ENCODE results near the gene C1QTNF8. TPM values are rescaled to one million over a fixed set of nuclear protein-coding genes. Genes with fewer than 3 reads are reported as not detected.
A peak's percentile ranks its signal among the peaks of the same experiment; 100 is the strongest.

Gene C1QTNF8
- total RNA-seq, 1 donor from 2014 or later: not detected

DNA sequence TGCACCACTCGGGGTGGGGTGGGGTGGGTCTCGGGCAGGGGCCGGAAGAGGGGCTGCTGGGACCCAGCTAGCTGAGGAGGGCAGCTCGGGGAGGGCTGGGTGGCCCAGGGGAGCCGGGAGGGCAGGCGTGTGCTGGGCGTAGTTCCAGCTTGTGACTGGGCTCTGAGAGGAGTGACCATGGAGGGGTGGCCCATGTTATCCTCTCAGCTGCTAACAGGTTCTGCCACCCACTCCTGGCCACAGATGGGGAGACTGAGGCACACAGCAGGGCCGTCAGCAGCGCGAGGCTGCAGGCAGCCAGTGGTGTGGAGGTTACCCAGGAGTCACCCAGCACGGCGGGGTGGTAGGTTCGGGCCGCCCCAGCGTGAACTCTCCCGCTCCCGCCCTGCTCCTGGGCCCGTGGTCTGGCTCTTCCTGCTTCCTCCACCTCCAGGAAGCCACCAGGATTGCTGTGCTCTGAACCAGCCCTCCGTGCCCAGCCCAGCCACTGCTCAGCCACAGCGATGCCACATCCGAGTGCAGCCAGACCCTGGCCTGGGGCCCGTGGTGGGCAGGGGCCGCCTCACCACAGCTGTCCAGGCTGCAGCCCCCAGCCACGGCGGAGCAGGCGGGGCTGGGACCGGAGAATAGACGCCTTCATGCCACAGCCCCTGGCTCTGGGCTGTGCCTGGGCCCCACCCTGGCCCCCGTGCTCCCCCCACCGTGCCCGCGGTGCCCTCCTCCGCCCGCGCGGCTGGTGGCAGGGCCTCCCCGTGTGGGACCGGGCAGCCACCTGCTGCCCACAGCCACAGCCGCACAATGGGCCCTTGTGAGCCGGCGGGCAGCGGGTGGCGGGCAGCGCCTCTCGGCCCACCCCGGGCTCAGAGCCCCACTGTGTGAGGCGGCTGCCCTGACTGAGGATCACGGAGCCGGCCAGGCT, 49.8 kb downstream of the C1QTNF8 start:
- DNase-seq (ENCODE audit: low spot score): no peak

DNA sequence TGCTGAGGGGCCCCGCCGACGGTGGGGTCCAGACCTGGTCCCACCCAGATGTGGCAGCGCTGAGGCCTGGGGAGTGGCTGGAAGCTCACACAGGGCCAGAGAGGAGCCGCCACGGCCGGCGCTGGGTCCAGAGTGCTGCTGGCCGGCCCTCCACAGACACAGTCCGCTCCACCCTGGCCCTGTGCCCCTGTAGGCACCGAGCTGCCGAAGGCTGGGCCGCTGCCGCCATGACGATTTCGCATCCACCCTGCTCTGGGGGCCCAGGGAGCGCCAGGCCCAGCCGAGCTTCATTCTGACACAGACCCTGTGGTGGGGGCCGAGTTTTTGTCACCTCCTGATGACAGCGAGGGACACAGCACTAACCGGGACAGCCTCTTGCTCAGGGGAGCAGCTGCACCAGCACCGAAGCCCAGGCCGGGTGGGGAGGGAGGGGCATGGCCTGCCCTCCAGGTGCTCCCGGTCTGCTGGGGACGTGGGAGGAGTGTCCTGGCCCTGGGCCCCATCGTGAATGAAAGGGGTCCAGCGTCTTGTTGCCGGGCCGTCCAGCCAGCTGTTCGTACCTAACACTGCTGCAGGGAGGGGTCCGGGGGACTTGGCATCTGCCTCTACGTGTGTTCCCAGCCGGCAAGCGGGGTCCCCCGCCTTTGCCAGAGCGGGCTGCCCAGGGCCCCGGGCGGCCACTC, 50.6 kb downstream of the C1QTNF8 start:
- DNase-seq (ENCODE audit: low spot score): no peak

DNA sequence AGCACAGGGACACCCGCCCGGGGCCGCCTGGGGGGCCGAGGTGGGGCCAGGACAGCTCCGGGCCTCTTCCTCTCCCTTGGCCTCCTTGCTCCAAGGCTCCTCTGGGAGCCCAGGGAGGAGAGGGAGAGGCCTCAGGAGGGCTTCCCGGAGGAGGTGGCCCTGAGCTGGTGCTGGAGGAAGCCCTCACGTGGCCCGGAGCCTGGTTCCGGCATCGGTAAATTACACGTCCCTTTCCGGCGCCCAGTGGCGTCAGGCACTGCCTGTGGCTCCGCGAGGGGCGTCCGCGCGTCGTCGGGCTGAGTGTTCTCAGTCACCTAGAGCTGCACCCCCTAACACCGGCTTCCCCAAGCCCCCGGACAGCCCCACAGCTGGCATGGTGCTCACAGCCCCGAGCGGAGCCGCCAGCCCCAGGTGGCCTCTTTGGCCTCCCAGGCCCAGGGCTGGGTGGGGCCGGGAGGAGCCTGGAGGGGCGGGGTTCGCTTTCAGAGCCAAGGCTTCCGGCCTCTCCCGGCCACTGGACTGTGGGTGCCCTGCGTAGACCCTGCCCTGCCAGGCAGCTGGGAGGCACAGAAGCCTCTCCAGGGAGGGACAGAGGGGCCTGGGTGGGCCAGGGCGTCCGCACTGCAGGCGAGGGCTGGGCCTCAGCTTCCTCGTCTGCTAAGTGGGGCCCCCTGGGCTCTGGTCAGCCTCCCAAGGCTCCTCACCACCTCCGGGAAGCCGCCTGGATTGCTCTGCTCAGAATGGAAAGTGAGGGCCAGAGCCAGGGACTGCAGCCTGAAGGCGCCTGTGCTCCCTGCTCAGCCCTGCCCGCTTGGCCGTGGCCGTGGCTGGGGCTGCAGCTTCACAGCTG, 51.4 kb downstream of the C1QTNF8 start:
- peak; percentile 35 for DNase-seq (ENCODE audit: low spot score)

DNA sequence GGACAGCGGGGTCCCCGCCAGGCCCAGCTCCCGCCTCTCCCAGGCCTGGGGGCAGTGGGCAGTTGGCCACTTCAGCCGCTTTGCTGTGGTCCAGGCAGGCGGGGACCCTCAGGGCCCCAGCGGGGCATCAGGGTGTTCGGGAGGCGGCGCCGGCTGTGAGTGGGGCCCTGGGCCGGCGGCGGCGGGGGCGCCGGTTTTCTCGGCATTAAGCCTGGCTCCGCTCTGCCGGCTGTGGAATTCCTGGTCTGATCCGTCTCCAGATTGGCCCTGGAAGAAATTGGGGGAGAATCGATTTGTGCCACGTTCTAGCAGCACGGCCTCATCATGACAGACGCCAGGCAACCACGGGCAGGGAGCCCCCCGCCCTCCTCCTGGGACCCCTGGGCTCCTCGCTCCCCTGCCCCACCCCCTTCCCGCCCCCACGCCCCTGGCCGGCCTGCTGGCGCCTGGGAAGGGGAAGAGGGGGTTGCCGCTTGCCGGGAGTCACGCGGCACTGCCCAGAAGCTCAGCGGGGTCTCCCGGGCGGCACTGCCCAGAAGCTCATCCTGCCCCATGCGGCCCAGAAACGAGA, 52.1 kb downstream of the C1QTNF8 start:
- DNase-seq (ENCODE audit: low spot score): peak; percentile 65

DNA sequence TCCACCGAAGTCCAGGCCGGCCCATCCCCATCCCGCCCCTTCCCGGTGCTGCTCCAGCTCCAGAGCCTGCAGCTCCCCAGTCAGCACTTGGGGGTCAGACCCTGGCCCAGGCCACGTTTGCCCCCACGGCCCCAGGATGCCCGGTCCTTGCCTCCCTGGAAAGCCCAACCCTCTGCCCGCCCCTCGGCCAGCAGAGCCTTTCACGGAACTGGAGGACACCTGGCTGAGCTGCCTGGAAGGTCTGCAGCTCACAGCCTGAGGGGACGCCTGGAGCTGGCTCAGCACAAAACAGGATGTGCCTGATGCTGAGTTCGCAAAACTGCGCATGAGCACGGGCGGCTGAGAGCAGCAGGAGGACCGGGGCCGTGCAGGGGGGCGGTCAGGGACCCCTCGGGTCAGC, 53.2 kb downstream of the C1QTNF8 start:
- DNase-seq (ENCODE audit: low spot score): peak; percentile 67

DNA sequence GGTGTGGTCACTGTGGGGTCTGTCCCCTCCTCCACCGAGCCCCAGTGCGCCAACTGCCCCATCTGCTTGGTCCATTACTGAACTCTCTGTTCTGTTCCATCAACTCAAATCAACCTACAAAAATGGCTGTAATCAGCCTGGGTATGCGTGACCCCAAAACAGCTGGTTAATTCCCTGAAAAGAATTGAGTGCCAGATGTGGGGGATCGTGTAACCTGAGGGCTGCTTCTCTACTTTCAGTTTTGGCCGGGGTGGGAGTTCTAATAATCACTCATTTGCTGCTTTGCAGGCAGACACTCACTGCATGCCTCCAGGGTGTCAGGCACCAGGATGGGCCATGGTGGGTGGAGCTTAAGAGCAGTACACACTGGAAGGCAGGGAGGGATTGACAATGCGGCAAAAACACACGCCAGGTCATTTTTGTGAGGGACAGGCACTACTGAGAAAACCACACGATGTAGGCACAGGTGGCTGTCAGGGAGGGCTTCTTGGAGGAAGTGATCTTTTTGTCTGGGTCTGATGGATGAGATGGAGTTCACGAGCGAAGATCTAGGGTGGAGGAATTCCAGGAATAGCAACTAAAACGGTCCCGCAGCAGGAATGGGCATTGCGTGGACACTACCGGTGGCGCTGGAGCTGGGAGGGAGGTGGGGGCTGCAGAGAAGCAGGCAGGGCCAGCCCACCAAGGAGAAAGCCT, 53.8 kb downstream of the C1QTNF8 start:
- no peak for DNase-seq (ENCODE audit: low spot score)

DNA sequence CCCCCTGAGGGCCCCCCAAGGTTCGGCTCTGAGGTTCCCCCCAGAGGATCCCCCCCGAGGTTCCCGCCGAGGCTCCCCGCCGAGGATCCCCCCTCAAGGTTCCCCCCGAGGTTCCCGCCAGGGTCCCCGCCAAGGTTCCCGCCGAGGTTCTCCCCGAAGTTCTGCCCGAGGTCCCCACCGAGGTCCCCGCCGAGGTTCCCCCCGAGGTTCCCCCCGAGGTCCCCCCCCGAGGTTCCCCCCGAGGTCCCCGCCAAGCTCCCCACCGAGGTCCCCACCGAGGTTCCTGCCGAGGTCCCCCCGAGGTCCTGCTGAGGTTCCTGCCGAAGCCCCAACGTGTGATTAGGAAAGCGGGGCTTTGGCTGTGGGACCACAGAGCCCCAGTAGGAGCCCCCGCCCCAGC, 55.7 kb downstream of the C1QTNF8 start:
- no peak for DNase-seq (ENCODE audit: low spot score)

DNA sequence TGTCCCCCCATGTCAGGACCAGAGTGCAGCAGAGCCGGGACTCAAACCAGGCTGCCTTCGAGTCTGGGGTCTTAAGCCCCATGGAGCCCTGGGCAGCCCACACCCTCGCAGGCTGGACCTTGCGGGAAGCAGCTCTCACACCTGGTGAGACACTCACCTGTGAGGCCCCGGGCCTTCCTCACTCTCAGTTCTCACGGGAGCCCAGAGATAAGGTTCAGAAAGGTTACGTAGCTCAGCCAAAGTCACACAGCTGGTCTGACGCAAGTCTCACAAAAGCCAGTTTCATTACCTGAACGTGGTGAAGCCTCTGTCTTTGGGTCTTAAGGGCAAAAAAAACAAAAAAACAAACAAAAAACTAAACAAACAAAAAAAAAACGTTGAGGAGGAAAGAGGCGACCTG, 56.3 kb downstream of the C1QTNF8 start:
- no peak for DNase-seq (ENCODE audit: low spot score)

DNA sequence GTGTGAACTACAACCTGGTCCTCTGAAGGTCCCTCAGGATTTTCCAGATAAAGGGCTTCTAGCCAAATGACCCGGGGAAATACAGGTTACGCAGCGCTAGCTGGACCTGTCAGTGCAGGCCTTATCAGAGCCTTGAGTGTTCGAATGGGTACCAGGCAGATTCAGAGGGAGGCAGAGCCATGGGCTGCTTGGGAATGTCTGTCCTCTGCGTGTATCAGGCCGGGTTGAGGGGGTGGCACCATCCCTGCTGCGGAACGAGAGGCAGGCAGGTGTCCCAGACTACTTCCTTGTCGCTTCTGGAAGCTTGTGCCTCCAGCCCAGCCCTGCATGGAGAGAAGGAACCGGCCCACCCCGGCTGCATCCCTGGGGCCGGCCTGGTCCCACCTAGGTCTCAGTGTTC, 57.1 kb downstream of the C1QTNF8 start:
- DNase-seq (ENCODE audit: low spot score): no peak

Other genes starting within 250 kb of the C1QTNF8 start
- 24.6 TPM for gene LMF1, start 125.3 kb downstream of the C1QTNF8 start, total RNA-seq (ENCODE audit: insufficient read depth, low replicate concordance)
- 5.8 TPM for gene SOX8, start 114.5 kb downstream of the C1QTNF8 start, total RNA-seq (ENCODE audit: insufficient read depth, low replicate concordance)
- gene SSTR5, start 23.5 kb downstream of the C1QTNF8 start, total RNA-seq (ENCODE audit: insufficient read depth, low replicate concordance): not detected
- 8.7 TPM for gene CACNA1H, start 56.9 kb upstream of the C1QTNF8 start, total RNA-seq (ENCODE audit: insufficient read depth, low replicate concordance)
- not detected for gene TPSG1, start 129.0 kb upstream of the C1QTNF8 start, total RNA-seq (ENCODE audit: insufficient read depth, low replicate concordance)
- gene TPSB2, start 133.9 kb upstream of the C1QTNF8 start, total RNA-seq (ENCODE audit: insufficient read depth, low replicate concordance): 1.9 TPM
- 8.9 TPM for gene TPSAB1, start 144.5 kb upstream of the C1QTNF8 start, total RNA-seq (ENCODE audit: insufficient read depth, low replicate concordance)
- not detected for gene TPSD1, start 159.8 kb upstream of the C1QTNF8 start, total RNA-seq (ENCODE audit: insufficient read depth, low replicate concordance)
- 47.4 TPM for gene UBE2I, start 213.4 kb upstream of the C1QTNF8 start, total RNA-seq (ENCODE audit: insufficient read depth, low replicate concordance)
- 0.24 TPM for gene BAIAP3, start 237.4 kb upstream of the C1QTNF8 start, total RNA-seq (ENCODE audit: insufficient read depth, low replicate concordance)

All from umbilical cord (tissue), 2 donors.